Stimulated activated CD4-positive, alpha-beta T cell treated with anti-CD3 and anti-CD28 coated beads, Interleukin-2, amount 100 ng/mL, for 4 hours (primary cell): ENCODE results near the gene PRDM16.

Experiments
- DNase-seq: peaks from one replicate; pipeline ENCODE4 v3.0.0-alpha.2; 2020; ENCODE audit warnings: low read depth

The PRDM16 gene

DNA sequence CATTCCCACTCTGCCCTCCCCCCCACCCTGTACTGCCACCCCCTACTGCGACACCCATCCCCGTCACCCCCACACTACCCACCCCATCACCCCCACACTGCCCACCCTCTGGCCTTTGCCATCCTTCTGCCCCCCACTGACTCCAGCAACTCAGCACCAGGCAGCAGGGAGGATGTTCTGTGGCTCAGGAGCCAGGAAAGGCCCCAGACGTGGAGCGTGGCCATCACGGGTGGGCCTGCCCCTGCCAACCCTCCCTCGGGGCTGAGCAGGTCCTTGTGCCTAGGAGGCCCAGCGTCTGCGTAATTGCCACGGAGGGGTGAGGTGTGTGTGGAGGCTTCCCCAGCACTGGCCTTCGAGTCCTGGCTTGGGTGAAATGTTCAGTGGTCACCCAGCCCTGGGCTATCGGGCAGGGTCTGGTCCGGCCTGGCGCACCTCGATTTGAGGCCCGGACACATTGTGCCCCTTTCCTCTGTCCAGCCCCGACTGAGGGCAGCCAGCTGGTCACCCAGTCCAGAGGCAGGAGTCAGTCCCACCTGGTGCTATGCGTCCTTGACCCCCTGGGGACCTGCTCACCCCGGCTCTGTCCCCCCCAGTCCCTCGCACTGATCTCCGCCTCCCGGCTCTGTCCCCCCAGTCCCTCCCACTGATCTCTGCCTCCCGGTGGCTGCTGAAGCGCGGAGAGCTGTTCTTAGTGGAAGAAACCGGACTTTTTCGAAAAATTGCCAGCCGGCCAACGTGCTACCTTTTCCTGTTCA lies 408.4 kb downstream of the PRDM16 start:
- DNase-seq, result no peak

DNA sequence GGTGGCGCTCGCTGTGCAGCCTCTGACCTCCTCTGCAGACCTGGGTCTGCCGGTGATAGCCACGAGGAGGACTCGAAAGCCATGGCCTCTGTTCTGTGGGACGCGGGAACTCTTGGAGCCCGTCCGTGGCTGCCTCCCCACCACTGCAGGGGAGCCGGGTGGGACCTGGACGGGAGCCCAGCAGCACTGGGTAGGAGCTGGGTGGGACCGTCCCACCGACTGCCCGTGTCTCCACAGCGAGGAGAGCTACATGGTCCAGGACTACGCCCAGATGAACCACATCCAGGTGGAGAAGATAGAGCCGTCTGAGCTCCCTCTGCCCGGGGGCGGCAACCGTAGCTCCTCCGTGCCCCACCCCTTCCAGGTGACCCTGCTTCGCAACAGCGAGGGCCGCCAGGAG lies 409.2 kb downstream of the PRDM16 start:
- DNase-seq, result no peak

DNA sequence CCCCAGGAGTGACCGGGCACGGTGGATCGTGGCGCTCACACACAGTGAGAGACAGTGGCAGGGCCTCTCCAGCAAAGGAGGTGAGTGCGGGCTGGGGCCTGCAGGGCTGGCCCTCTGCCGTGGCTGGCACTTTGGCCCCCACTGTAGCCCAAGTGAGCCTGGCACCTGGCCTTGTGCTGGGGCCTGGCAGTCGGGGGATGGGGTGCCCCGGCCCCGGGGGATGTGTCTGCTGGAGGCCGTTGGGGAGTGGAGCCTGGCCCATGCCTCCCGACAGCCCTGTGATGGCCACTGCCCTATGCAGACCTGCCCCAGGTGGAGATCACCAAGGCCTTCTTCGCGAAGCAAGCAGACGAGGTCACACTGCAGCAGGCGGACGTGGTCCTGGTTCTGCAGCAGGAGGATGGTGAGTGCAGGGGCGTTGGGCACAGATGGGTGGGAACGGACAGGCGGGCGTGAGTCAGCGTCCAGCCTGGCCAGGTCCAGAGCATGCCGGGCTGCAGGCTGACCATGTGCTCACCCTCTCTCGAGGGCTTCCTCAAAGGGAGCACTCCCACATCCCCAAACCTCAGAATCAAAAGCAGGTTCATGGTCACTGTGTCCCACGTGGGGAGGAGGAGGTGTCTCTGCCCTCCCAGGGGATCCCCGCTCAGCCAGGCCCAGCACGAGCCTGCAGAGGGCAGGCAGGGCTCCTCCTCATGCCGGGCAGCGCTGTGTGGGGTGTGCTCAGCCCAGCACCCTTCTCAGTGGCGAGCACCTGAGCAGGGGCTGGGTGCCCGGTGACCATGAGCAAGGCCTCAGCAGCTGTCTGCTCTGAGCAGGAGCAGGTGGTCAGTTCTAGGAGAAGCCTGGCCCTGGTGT lies 410.7 kb downstream of the PRDM16 start:
- DNase-seq, result no peak

DNA sequence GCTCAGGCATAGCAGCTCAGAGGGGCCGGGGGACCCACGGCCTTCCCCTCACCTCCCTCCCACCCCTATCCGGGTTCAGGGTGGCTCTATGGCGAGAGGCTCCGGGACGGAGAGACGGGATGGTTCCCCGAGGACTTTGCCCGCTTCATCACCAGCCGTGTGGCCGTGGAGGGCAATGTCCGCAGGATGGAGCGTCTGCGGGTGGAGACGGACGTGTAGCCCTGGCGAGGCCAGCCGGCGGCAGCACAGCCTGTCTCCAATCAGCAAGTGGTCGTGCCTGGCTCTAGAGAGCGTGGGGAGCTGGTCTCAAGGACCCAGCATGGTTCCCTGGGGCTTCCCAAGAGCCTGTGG lies 411.3 kb downstream of the PRDM16 start:
- no peak for DNase-seq

DNA sequence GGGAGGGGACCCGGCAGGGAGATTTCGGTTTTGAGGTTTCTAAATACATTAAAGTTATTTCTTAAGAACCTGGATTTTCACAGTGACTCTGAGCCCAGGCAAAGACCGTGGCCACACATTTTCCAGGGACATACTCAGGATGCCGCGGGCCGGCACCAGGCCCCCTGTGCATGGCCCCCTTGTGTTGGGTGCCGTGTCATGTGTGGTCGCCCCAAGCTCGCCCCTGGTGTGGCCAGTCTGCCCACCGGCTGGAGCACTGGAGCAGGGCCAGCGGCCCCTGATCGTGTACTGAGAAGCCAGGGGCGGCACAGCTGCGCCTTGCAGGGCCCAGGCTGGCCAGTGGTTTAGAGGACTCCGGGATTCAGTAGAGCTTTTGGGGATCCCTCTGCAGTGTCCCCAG lies 412.0 kb downstream of the PRDM16 start:
- DNase-seq, result no peak

DNA sequence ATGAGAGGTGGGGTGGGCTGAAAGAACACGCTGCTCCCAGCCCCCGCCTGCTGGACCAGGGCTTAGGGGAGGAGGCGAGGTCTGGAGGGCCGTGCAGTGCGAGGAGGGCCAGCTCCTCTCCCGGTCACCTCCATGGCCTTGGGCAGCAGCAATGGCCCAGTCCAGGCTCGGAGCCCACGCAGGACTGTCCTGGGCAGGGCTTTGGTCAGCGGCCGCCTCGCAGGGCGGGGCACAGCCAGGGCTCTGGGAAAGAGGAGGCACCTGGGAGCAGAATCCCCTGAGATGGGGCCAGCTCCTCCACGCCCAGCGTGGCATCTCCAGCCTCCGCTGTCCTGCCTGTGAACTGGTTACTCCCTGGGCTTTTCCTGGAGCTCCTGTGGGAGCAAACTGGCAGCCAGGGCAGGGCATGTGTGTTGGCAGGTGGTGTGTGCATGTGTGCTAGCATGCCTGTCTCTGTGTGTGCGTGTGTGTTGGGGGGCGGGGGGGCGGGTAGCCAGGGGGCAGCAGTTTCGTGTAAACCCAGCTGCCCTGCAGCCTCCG lies 412.9 kb downstream of the PRDM16 start:
- no peak for DNase-seq

DNA sequence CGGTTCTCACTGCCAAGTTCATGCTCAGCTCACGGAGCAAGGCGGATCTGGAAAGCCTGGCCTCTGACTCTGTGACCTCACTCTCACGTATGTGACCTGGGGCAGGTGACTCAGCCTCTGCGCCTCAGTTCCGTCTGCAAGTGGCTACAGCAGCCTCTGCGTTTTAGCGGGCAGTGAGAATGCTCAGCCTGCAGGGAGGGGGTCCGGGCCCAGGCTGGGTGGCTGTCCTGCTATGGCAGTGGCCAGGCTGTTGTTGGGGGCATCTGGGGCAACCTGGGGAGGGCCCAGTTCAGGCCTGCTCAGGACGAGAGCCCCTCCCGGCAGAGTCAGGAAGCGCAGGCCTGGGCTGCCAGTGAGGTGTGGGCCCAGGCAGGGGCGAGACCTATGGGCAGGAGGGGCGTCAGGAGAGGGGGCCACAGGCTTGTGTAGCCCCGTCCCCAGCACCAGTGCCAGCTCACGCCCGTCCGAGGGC lies 413.4 kb downstream of the PRDM16 start:
- DNase-seq, result no peak

DNA sequence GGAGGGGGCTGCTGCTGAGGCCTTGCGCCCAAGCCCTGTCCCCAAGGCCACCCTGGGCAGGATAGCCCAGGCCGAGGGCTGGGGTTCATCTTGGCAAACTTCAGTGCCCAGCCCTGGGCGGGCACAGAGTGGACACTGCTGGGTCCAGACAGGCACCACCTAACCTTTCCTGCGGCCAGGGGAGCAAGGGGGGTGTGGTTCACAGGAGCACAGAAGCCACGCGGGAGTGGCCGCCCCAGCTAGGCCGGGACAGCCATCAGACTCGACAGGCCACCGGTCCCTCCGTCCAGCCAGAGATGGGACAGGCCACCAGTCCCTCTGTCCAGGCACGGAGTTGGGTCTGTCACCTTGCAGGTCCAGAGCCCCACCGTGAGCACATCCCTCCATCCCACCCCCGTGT lies 414.4 kb downstream of the PRDM16 start:
- DNase-seq, result no peak

DNA sequence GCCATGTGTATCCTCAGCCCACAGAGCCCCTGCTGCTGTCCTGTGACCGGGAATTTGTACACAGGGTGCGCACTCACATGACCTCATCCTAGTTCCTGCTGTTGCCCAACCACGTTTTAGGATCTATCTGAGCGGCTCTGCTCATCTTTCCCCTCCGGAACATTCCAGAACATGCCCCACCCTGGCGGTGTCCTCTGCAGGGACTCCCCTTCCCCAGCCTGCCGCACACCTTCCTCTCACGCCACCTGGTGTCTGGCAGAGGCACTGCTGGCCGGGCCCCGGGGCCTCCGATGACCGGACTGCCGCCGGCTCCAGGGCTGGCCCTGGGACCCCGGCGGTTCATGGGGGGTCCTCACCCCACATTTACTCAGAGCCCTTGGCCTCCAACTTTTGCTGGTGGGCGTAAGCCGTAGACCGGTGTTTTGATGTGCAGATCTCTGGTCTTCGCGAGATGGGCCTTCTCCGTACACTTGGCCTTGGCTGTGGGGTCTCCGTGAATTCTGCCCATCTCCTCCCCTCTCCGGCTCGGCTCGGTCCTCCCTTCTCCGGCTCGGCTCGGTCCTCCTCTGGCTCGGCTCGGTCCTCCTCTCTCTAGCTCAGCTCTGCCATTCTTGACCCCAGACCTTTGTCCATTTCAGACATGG lies 414.9 kb downstream of the PRDM16 start:
- peak; percentile 8 for DNase-seq

DNA sequence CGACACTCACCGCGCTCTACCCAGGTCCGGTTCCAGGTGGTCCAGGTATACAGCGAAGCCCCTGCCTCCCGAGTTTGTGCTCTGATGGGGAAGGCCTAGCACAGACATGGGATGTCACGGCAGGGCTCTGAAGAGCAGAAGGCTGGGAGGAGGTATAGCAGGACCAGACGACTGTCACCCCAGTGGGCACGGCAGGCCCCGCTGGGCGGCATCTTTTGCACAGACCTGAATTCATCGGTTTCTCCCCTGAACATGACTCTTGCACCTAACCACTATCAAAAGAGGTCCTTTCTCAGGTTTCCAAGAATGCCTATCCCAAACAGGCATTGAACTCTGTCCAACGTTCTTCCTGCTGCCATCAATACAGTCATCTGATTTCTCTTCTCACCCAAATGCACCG lies 416.0 kb downstream of the PRDM16 start:
- no peak for DNase-seq
